ENCODE measurements around the gene WWC1. TPM values are rescaled to one million over a fixed set of nuclear protein-coding genes. Genes with fewer than 3 reads are reported as not detected.

WWC1 gene
- total RNA-seq, 2 experiments from 2014 or later, result not detected

GRCh38 chr5:168464641-168465040, 173.2 kb downstream of the WWC1 start:
- ChIA-PET POLR2A (no interaction called here), CTCF (ENCODE audit: unreplicated experiment) (no interaction called here)
- H3K9me3 ChIP-seq (ENCODE audit: low read length), result no peaks in the 10 kb centered on the region
- H4K20me1 ChIP-seq (ENCODE audit: insufficient read depth, low read length), result no peaks in the 10 kb centered on the region
- TF ChIP-seq, protein P1, sequence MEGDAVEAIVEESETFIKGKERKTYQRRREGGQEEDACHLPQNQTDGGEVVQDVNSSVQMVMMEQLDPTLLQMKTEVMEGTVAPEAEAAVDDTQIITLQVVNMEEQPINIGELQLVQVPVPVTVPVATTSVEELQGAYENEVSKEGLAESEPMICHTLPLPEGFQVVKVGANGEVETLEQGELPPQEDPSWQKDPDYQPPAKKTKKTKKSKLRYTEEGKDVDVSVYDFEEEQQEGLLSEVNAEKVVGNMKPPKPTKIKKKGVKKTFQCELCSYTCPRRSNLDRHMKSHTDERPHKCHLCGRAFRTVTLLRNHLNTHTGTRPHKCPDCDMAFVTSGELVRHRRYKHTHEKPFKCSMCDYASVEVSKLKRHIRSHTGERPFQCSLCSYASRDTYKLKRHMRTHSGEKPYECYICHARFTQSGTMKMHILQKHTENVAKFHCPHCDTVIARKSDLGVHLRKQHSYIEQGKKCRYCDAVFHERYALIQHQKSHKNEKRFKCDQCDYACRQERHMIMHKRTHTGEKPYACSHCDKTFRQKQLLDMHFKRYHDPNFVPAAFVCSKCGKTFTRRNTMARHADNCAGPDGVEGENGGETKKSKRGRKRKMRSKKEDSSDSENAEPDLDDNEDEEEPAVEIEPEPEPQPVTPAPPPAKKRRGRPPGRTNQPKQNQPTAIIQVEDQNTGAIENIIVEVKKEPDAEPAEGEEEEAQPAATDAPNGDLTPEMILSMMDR (conservative IDR thresholded peaks at IDR 0.05; ENCODE audit: low read length), result no peak
- no peak for TF ChIP-seq EZH2phosphoT487 (IDR thresholded peaks at IDR 0.05; ENCODE audit: borderline replicate concordance, low read depth, low read length)
- no peak overlapping the region for H3K27ac ChIP-seq (ENCODE audit: low read depth, low read length, poor library complexity, severe bottlenecking)
- H3K4me2 ChIP-seq (ENCODE audit: low read length), result no peak overlapping the region
- BruUV-seq (replicated peaks), result no TSS peak
- H3K4me1 ChIP-seq (ENCODE audit: insufficient read depth, low read length, poor library complexity, severe bottlenecking), result no peaks in the 10 kb centered on the region
- no peaks in the 10 kb centered on the region for H3K36me3 ChIP-seq (ENCODE audit: insufficient read depth, low read length)
- no peak overlapping the region for H2AFZ ChIP-seq (ENCODE audit: low read length)
- H3K4me3 ChIP-seq (ENCODE audit: low read depth, low read length, poor library complexity, severe bottlenecking), result no peak overlapping the region
- no peak for DNase-seq (ENCODE audit: low spot score)
- intact Hi-C loops (cut with micrococcal nuclease; ENCODE audit: unreplicated experiment), result no loop called here
- no peaks in the 10 kb centered on the region for H3K79me2 ChIP-seq (ENCODE audit: insufficient read depth, low read depth, low read length)
- H3K9me2 ChIP-seq (ENCODE audit: insufficient read depth, low read length), result no peaks in the 10 kb centered on the region

DNA sequence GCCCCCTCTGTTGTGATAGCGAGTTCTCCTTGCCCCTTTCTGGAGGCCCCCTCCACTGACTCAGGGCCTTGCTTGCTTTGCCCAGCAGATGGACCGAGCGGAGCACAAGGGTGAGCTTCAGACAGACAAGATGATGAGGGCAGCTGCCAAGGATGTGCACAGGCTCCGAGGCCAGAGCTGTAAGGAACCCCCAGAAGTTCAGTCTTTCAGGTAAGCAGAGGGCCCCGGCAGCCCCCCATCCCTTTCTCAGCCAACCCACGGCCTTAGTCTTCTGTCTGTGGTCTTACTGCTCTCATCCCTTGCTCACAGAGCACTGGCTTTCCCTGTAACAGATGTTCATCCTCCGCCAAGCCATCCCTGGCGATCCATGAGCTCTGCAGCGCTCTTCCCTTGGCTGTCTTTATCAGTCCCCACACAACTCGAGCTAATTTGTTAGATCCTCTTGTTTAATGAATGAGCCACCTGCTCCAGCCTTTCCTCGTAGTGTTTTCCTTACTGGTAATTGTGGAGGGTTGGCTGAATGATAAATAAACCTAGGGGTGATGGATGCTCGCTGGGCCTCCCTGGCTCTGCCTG, 176.4 kb downstream of the WWC1 start:
- no TSS peak for BruUV-seq (replicated peaks)
- Histone ChIP-seq H4K20me1 (ENCODE audit: insufficient read depth, low read length) (no peaks in the 10 kb centered on the region), H3K9me2 (ENCODE audit: insufficient read depth, low read length) (no peaks in the 10 kb centered on the region), H2AFZ (ENCODE audit: low read length) (no peak overlapping the region), H3K4me2 (ENCODE audit: low read length) (no peak overlapping the region), H3K4me3 (ENCODE audit: low read depth, low read length, poor library complexity, severe bottlenecking) (no peak overlapping the region), H3K9me3 (ENCODE audit: low read length) (no peaks in the 10 kb centered on the region), H3K36me3 (ENCODE audit: insufficient read depth, low read length) (no peaks in the 10 kb centered on the region), H3K27ac (ENCODE audit: low read depth, low read length, poor library complexity, severe bottlenecking) (no peak overlapping the region), H3K79me2 (ENCODE audit: insufficient read depth, low read depth, low read length) (no peaks in the 10 kb centered on the region), H3K4me1 (ENCODE audit: insufficient read depth, low read length, poor library complexity, severe bottlenecking) (no peaks in the 10 kb centered on the region)
- ChIA-PET CTCF (ENCODE audit: unreplicated experiment) (no interaction called here), POLR2A (no interaction called here)
- intact Hi-C loops (cut with micrococcal nuclease; ENCODE audit: unreplicated experiment), result no loop called here
- DNase-seq (ENCODE audit: low spot score), result no peak
- TF ChIP-seq, protein P1 (conservative IDR thresholded peaks at IDR 0.05; ENCODE audit: low read length), result no peak
- no peak for TF ChIP-seq EZH2phosphoT487 (IDR thresholded peaks at IDR 0.05; ENCODE audit: borderline replicate concordance, low read depth, low read length)

DNA sequence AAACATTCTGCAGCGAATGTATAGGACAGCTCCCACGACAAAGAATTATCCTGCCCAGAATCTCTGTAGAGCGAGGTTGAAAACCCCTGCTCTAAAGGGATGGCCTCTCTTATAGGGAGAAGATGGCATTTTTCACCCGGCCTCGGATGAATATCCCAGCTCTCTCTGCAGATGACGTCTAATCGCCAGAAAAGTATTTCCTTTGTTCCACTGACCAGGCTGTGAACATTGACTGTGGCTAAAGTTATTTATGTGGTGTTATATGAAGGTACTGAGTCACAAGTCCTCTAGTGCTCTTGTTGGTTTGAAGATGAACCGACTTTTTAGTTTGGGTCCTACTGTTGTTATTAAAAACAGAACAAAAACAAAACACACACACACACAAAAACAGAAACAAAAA, 177.4 kb downstream of the WWC1 start:
- POLR2A ChIA-PET, result no interaction called here
- no peak overlapping the region for H3K27ac ChIP-seq (ENCODE audit: low read depth, low read length, poor library complexity, severe bottlenecking)

More for the DNA sequence above, 177.4 kb downstream of the WWC1 start:
- Histone ChIP-seq H3K9me3 (ENCODE audit: low read length) (no peaks in the 10 kb centered on the region), H3K4me1 (ENCODE audit: insufficient read depth, low read length, poor library complexity, severe bottlenecking) (no peaks in the 10 kb centered on the region), H2AFZ (ENCODE audit: low read length) (no peak overlapping the region), H3K36me3 (ENCODE audit: insufficient read depth, low read length) (no peaks in the 10 kb centered on the region), H4K20me1 (ENCODE audit: insufficient read depth, low read length) (no peaks in the 10 kb centered on the region), H3K4me2 (ENCODE audit: low read length) (no peak overlapping the region), H3K79me2 (ENCODE audit: insufficient read depth, low read depth, low read length) (no peaks in the 10 kb centered on the region), H3K4me3 (ENCODE audit: low read depth, low read length, poor library complexity, severe bottlenecking) (no peak overlapping the region), H3K9me2 (ENCODE audit: insufficient read depth, low read length) (no peaks in the 10 kb centered on the region)
- BruUV-seq (replicated peaks), result no TSS peak
- CTCF ChIA-PET (ENCODE audit: unreplicated experiment), result no interaction called here
- DNase-seq (ENCODE audit: low spot score), result no peak
- no peak for TF ChIP-seq EZH2phosphoT487 (IDR thresholded peaks at IDR 0.05; ENCODE audit: borderline replicate concordance, low read depth, low read length)
- TF ChIP-seq, protein P1 (conservative IDR thresholded peaks at IDR 0.05; ENCODE audit: low read length), result no peak
- intact Hi-C loops (cut with micrococcal nuclease; ENCODE audit: unreplicated experiment), result no loop called here
